Myocyte (in vitro differentiated cells): ENCODE data around the gene PPP1R3F. TPM values are rescaled to one million over a fixed set of nuclear protein-coding genes. Genes with fewer than 3 reads are reported as not detected.
A peak's percentile ranks its signal among the peaks of the same experiment; 100 is the strongest.
"Not testable (repeated sequence)": the region's sequence is repeated elsewhere in the genome, so short reads cannot be mapped to it uniquely, and the experiment has no call there.

Experiments
- DNase-seq: peaks from one replicate; pipeline ENCODE4 v3.0.0-alpha.2; 2012; ENCODE audit warnings: low read depth
- total RNA-seq: library from RNA; depleted of rRNA; stranded (reverse); fragments of >200 nt; gene quantifications from 2 replicates; pipeline ENCODE4 v1.2.3, GENCODE V29; 2014

Gene PPP1R3F
- total RNA-seq, 1 donor from 2014 or later = 31.2 TPM

DNA sequence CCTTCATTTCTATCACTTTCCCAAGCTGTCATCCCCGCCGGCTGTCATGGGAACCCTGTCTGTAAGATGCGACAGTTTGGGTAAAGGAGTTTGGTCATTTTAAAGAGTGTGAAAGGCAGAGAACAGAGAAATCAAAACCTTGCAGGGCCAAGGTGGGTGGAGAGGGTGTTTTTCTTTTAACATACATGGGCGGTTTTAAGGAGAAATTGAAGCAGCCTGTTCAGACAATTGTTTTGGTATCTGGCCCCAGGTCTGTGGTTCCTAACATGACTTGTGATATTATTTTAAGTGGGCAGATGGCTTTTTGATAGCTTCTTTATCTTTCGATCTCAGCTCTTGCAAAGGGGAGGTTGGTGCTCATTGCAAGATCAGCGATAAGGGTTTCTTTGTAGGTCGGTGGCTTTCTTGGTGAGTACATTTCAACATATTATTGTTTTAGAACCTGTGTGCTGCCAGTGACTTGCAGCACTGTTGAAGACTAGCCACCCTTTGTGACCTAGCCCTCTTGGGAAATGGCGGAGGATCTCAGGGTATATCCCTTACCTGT is 3.7 kb downstream of the PPP1R3F start:
- no peak for DNase-seq

DNA sequence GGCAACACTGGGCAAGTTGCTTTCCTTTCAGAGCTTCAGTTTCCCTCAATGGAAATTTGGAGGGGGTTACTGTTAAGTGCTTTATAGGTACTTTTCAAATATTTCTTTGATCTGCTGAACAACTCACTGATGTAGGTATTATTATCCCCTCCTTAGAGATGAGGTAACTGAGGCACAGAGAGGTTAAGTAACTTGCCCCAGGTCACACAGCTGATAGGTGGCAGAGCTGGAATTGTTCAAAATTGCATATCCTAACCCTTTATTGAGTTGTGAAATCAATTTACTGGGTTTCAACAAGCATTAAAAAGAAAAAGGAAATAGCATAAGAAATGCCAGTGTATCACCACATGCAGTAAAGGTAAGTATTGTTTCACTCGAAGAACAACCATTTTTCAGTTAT is 6.6 kb downstream of the PPP1R3F start:
- no peak for DNase-seq

DNA sequence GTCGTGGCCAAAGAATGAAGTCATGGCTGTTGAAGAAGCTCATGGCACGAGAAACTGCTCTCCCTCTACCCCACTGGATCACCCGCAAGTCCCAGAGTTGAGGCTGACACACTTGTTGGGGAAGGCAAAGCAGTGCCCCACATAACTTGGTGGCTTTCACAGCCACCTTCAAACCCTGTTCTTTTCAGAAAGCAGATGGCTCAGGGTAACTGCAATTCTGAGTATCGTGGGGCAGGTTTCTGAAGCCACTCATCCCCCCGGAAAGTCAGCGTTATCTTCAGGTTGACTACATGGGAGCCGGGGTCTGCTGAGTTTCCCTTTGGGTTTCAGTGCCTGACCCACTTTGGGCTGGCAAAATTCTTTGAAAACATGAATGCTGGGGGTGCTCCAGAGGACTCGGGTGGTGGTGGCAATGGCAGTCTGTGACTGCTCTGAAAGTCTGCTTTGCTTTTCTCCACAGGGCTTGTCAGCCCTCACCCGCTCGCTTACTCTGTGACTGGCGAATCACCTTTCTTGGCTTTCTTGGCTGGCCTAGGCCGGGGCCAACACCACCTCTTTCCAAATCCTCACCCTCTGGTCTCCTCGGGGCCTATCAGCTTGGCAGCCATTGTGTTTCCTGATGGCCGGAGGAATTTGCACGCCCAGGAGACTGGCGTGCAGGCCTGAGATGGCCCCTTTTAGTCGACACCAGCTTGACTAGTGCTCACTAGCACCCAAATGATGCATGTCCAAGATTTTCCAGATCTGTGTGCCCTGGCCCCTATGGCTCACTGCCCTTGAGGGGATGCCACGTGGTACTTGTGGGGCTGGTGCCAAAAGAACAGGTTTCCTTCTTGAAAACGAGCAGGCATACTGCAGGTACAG is 7.3 kb downstream of the PPP1R3F start:
- DNase-seq = no peak

DNA sequence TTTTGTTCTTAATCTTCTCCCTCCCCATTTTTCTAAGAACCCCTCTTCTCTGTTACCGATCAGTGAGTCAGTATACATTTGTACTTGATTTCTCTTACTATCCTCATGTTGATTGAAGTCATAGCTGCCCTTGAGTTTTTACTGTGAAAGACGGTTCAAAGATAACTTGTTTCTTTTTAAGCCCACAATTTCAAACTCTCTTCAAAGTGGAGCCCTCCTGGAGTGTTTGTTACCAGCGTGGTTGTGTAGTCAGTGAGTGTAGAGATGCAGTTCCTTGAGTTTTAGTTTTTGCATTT is 7.9 kb downstream of the PPP1R3F start:
- no peak for DNase-seq

DNA sequence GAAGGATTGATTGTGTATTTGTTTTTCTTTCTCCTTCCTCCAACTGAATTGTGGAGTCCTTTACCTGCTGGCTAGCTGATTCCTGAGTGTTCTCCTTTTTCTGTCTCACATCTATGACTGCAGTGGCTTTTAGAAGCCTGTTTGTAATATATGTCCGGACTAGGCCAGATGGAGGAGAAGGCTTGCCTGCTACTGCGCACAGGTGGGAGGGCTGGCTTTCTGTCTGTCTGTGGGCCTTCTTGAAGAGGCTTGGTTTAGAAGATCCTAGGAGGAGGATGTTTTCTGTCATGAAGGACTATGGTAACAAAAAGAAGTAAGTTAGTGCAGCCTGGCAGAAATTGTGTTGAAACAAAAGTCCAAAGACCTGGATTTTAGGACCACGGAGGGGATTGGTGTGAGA is 8.5 kb downstream of the PPP1R3F start:
- no peak for DNase-seq

DNA sequence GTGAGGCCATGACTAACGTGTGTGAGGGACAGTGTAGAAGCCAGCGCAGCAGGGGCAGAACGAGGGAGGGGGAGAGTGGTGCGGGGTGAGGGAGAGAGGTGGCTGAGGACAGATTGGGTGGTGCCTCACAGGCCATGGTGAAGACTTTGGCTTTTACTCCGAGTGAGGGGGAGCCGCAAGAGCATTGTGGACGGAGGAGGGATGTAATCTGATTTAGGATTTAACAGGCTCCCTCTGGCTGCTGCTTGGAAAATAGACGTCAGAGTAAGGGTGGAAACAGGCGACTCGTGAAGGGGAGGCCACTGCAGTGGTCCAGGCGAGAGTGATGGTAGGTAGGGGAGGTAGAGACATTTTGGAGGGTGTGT is 13.0 kb downstream of the PPP1R3F start:
- peak; percentile 11 for DNase-seq

DNA sequence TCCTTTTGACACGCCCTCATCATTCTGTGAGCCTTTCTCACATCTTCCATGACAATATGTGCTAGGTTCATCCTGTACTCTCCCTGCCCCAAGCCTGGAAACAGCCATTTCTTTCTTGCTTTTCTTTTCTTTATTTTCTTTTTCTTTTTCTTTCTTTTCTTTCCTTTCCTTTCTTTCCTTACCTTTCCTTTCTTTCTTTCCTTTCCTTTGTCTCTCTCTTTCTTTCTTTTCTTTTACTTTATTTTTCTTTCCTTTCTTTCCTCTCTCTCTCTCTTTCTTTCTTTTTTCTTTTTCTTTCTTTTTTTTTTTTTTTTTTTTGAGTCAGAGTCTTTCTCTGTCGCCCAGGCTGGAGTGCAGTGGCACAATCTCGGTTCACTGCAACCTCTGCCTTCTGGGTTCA is 14.6 kb downstream of the PPP1R3F start:
- DNase-seq = no peak

DNA sequence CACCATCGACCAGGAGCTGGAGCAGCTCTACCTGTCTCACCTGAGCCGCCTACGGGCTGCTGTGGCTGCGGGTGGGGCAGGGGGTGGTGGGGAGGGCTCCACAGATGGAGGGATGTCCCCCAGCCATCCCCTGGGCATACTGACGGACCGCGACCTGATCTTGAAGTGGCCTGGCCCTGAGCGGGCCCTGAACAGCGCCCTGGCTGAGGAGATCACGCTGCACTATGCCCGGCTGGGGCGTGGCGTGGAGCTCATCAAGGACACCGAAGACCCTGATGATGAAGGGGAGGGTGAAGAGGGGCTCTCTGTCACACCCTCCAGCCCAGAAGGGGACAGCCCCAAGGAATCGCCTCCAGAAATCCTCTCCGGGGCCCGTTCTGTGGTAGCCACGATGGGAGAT is 16.5 kb downstream of the PPP1R3F start:
- DNase-seq = no peak

DNA sequence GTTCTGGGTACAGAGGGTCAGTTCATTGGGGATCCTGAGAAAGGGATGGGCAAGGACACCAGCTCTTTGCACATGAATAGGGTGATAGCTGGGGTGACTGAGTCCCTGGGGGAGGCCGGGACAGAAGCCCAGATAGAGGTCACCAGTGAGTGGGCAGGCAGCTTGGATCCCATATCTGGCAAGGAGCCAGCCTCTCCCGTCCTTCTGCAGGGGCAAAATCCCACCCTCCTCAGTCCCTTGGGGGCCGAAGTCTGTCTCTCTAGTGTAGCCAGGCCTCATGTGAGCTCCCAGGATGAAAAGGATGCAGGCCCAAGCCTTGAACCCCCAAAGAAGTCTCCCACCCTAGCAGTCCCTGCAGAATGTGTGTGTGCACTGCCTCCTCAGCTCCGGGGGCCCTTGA is 17.0 kb downstream of the PPP1R3F start:
- DNase-seq = no peak

DNA sequence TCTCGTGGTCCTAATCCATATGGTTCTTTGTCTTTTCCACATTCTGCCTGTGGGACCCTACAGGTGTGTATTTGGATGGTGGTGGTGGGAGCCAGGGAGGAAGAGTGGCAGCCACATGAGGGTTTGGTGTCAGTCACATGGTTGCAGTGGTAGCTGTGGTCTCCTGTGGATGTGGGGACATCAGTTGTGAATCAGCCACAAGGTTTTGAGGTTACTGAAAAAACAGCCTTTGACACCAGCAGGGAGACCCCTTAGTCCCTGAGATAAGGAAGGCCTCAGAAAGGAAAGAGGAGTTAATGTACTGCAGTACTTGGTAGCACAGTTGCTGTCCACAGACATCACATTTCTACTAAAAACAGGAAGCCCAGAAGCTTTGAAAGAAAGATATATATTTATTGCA is 18.1 kb downstream of the PPP1R3F start:
- no peak for DNase-seq

DNA sequence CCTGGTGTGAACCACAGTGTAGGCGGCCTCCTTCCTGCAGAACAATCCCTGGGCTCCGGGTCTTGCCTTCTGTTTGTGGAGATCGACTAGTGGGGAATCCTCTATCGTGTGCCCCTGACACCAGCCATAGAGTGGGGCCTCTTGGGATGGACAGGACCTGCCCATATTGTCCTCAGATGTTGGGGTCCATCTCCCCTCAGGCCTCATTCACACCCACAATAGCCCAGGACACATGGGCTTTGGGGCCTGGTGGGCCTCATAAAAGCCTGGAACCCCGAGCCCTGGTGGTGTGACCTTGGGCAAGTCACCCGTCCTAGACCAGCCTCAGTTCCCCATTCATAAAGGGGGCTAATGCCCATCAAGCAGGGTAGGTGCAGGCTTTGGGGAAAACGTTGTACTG is 20.6 kb downstream of the PPP1R3F start:
- no peak for DNase-seq

DNA sequence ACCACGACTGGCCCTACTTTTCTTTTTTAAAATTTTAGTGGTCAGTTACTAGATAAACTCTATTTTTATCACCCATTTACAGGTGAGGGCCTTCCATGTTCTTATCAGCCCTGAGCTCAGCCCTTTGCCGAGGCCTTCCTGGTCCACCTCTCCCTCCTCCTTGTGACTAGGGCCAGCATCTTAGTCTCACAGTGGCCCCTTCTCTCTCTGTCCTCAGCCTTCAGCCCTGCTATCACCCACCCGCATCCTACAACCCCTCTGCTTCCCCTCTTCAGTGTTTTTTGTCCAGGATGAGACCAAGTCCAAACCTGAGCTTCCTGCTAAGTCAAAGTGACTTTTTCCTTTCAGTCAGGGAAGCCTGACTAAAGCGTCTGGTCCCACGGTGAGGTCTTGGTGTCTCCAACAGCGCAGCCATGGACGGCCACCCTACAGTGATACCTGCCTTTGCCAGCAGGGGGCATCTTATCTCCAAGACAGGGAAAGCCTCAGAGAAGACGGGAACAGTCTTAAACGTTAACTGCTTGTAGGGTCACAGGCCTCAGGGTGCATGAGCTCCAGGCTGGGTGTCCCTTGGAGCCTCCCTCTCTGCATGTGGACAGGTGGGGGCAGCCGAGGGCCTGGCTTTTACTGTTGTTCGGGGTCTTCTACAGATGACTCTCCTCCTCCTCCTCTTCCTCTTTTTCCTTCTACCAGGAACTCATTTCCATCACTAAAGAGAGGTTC is 22.2 kb downstream of the PPP1R3F start:
- peak; percentile 60 for DNase-seq

DNA sequence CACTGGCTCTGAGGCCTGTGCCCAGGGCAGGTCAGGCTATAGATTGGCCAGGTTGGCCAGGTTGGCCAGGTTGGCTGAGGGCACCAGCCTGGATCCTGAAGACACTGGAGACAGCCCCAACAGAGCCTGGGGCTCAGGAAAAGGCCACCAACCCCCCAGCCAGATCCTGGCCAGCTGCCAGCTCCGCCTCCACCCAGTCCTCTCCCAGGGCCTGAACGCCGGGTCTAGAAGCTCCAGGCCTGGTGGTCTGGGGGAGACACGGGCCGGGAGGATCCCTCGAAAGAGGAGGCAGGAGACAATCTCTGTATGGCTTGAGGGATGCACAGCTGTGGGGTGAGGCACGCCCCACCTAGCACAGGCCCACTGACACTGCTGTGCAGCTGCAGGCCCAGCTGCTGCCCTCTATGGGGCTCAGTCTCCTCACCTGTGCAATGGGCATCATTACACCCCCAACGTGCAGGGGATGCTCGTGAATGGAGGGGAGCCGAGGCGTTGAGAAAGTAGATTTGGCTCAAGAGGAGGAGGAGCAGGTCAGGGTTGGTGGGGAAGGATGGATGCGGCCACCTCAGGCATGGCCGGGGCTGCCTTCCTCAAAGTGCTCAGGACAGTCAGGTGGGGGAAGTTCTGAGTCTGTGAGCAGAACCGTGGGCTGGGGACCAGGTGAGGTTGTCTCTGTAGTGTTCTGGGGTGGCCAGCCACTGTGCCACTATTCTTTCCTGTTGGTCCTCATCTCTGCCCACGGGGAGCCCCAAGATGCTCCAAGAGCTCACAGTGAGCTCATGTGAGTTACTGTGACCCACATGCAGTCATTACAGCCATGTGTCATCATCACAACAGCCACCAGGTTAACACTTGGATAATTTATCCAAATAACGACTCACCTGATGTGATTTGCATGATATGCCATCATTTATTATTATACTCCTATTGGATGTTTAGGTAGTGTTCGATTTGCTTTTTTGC is 23.1 kb downstream of the PPP1R3F start:
- no peak for DNase-seq

DNA sequence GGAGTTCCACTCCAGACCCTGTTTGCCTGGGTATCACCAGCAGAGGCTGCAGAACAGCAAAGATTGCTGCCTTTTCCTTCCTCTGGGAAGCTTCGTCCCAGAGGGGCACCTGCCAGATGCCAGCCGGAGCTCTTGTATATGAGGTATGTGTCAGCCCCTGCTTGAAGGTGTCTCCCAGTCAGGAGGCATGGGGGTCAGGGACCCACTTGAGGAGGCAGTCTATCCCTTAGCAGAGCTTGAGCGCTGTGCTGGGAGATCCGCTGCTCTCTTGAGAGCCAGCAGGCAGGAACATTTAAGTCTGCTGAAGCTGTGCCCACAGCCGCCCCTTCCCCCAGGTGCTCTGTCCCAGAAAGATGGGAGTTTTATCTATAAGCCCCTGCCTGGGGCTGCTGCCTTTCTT is 29.7 kb downstream of the PPP1R3F start:
- not testable (repeated sequence) for DNase-seq

DNA sequence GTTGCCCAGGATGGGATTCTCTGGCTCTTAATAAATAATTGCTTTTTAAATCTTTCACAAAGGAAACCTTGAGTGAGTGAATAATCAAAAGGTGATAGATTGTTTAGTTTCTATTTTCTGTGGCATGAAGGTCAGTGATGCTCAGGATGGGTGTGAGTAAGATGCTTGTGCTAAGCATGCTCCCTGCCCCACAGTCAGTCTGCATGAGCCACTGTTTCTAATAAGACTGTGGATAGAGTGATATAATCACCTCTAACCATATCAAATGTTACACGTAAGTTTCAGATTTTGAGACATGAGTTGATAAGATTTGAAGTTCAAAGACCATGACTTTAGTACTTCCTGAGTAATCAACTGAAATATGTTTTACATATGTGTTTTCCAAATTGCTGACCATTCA is 31.1 kb downstream of the PPP1R3F start:
- no peak for DNase-seq

DNA sequence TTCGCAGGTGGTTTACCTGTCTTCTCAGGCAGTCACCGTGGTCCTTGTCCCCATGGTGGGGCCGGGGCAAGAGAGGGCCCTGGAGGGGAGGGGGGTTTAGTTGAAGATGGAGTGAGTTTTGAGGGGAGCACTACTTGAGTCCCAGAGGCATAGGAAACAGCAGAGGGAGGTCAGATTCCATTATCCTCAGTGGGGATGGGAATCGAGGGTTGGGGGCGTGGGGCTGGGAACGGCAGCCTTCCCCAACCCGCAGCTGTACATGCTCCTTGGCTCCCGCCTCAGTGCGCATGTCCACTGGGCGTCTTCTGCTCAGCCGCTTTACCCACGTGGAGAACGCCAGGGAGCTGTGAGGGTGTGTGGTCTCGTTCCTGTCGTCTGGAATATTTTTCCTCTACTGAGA is 33.8 kb downstream of the PPP1R3F start, which contains the start of gene GAGE10:
TSS of gene GAGE10 (plus strand) at position 301 of the 400 bp plus-strand sequence. CDS start 1,214 bp downstream, outside the sequence.
- no peak for DNase-seq

DNA sequence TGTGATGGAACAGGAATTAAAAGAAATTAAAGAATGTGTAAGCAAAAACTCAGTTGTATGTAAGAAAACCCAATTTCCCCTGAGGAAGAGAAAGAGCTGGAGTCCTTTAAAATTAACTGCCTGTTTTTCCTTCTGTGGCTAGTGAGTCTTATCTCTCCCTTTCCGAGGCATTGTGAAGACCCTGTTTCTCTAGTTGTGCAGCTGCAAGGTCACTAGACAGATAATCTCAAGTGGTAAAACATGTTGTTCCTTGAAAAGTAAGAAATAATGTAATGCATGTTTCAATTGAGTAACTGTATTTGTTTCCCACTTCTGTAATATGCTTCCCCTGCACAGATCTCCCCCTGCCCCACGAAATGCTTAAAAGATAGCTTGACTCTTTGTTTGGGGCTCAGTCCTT is 38.2 kb downstream of the PPP1R3F start:
- DNase-seq = not testable (repeated sequence)

DNA sequence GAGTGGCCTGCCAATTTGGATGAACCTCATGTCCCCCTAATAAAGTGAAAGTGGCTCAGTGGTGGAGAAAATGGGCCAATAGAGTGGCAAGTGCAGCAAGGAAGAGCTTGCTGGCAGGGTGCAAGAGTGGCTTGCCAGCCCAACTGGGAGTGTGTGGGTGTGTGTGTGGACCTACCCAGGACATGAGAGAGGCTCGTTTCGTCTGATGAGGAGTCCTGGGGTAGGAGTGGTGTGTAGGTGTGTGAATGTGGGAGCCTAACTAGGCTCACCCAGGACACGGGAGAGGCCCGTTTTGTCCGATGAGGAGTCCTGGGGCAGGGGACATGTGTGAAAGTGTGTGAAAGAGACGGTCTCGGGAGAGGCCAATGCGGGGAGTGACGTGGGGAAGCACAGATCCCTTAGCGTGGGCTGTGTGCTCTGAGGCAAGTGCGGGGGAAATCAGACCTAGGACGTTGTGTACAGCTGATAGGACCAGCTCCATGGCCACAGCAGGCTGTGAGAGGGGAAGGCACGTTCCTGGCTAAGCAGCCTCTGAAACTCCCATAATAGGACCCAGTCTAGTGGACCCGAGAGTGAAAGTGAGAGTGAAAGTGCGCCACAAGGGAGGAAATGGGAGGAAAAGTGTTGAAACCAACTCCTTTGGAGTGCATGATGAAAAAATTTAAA is 39.1 kb downstream of the PPP1R3F start:
- peak; percentile 19 for DNase-seq

DNA sequence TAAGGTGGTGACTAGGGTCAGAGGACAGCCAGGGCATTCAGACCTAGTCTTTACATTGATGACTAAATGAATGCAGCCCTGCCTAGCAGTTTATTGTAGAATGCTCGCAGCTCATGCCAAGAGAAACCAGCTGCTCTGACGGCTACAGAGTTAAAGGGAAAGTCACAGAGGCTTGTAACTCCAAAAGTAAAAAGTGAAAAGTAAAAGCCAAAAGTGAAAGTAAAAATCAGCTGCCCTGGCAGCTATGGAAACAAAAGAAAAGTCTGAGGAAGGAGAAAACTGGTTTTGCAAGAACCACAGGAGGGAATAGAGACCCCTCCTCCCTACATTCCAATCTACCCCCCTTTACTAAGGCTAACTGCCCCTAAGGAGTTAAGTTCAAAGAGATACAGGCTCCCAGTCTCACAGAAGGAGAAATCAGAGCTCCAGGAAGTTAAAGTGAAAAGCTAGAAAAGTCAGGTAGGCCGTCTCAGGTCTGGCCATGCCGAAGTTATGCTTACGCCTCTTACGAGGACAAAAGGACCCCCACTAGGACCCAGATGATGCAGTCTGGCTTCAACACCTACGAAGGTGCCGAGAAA is 39.9 kb downstream of the PPP1R3F start:
- DNase-seq = peak; percentile 13

DNA sequence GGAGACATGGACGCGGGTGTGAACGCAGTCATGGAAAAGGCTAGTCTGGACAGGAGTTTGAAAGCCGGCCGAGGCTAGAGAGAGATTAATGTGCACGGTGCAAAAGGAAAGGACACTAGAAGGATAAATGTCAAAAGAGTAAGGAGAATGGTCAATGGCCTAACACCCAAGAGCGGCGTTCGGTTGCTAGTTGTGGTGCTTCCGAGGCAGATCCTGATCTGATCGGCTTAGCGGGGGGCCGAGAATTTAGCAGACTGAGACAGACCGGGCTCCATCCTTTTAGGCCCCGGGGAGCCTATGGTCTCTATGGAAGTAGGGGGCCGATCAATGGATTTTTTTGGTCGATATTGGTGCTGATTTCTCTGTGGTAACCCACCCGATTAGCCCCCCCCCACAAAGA is 40.8 kb downstream of the PPP1R3F start:
- no peak for DNase-seq
